DMS53 (cell line): Measurements from ENCODE around the gene NCBP3.

Source experiments
- DNase-seq: peaks from one replicate; lab custom pipeline; 2025; lab: John Stamatoyannopoulos, UW

The NCBP3 gene

GRCh38 chr17:3754458-3755334 is 91.3 kb downstream of the NCBP3 start:
- peak; percentile 99 for DNase-seq

DNA sequence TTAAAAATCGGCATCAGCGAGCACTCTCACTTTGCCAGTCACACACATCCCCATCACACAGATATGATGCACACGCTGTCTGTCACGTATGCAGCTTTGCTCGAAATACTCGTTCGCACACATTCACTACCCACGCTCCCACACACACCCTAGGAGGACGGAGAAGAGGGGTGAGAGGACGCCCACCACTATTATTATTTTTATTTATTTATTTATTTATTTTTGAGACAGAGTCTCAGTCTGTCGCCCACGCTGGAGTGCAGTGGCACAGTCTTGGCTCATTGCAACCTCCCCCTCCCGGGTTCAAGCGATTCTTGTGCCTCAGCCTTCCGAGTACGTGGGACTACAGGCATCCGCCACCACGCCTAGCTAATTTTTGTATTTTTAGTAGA is 92.0 kb downstream of the NCBP3 start:
- DNase-seq = peak; percentile 13

- DNase-seq = no peak
These were observed 92.4 kb downstream of the NCBP3 start for GRCh38 chr17:3753624-3754023.
